ENCODE data around the gene CDIP1. TPM values are rescaled to one million over a fixed set of nuclear protein-coding genes. Genes with fewer than 3 reads are reported as not detected.
A peak's percentile ranks its signal among the peaks of the same experiment; 100 is the strongest.

The CDIP1 gene
- total RNA-seq, 1 experiment from 2014 or later: 49.7 TPM

GRCh38 chr16:4524571-4524970 is 14.0 kb downstream of the CDIP1 start:
- Histone ChIP-seq H3K79me2 (ENCODE audit: insufficient read depth, low read length) (0 out of 2 replicates have a peak, but pooled peaks cover 2% of the 10 kb centered on the region), H3K23ac (ENCODE audit: insufficient read length, low read depth, low read length) (no peak overlapping the region), H2BK12ac (ENCODE audit: insufficient read length, low read depth, low read length) (no peak overlapping the region), H3K14ac (ENCODE audit: insufficient read depth, low read length) (no peak overlapping the region), H3K9me3 (ENCODE audit: control insufficient read depth, low read depth, low read length) (no peaks in the 10 kb centered on the region), H2BK5ac (ENCODE audit: insufficient read length, low read length) (no peak overlapping the region), H3K79me1 (ENCODE audit: insufficient read depth, low read depth, low read length, poor library complexity, severe bottlenecking) (no peaks in the 10 kb centered on the region), H3K23me2 (ENCODE audit: insufficient read length, low read depth, low read length, poor library complexity, severe bottlenecking) (no peaks in the 10 kb centered on the region), H2AFZ (ENCODE audit: low read length) (no peak overlapping the region), H3T11ph (ENCODE audit: low read length) (no peak overlapping the region), H3K9ac (ENCODE audit: extremely low read depth, insufficient read length, low read length) (no peak overlapping the region), H2BK15ac (ENCODE audit: low read depth, low read length) (no peak overlapping the region), H3K18ac (ENCODE audit: insufficient read length, low read depth, low read length) (no peak overlapping the region), H3K27me3 (ENCODE audit: insufficient read depth, low read length) (no peaks in the 10 kb centered on the region), H3K4me1 (ENCODE audit: insufficient read depth, low read length) (peaks cover 6% of the 10 kb centered on the region; the same call in 1 of the 2 replicates), H4K91ac (ENCODE audit: insufficient read length, low read depth, low read length) (no peak overlapping the region), H4K8ac (replicated peaks; ENCODE audit: insufficient read length, low read depth, low read length) (no peak overlapping the region), H4K5ac (ENCODE audit: insufficient read length, low read depth, low read length) (no peak overlapping the region), H4K20me1 (ENCODE audit: control insufficient read depth, insufficient read depth, insufficient read length) (no peaks in the 10 kb centered on the region), H3K4ac (ENCODE audit: low read depth, low read length) (no peak overlapping the region), H3K56ac (ENCODE audit: insufficient read length, low read depth, low read length) (no peak overlapping the region), H2BK20ac (ENCODE audit: low read depth, low read length, poor library complexity, severe bottlenecking) (no peak overlapping the region), H3K4me2 (ENCODE audit: insufficient read depth, insufficient read length, low read length) (no peak overlapping the region), H3K27ac (ENCODE audit: insufficient read length, low read depth, low read length) (no peak overlapping the region), H2AK5ac (ENCODE audit: insufficient read length, low read length) (no peak overlapping the region), H2BK120ac (ENCODE audit: low read depth, low read length, poor library complexity, severe bottlenecking) (no peak overlapping the region)
- Mint-ChIP-seq H3K27ac (0 out of 7 replicates have a peak overlapping the region, but pooled peaks of 1 of the 3 experiments have one; percentile 5), H3K36me3 (ENCODE audit: insufficient read depth in 1 of 3, low read depth in 3 of 3) (peaks cover 0 to 7% (median 0%) of the 10 kb centered on the region in 3 experiments; a peak in 3 of 7 replicates), H3K9me3 (no peaks in the 10 kb centered on the region), H3K4me3 (no peak overlapping the region; a peak in 1 of 5 replicates), H3K27me3 (ENCODE audit: low read depth) (peaks cover 2% of the 10 kb centered on the region; the same call in 1 of the 2 replicates), H3K4me1 (peaks cover 43 to 59% of the 10 kb centered on the region in 2 experiments)
- DNase-seq: no peak
- no peak for TF ChIP-seq CTCF (conservative IDR thresholded peaks at IDR 0.05)
